HepG2 (cell line): Measurements from ENCODE around the gene NR2F1-AS1. TPM values are rescaled to one million over a fixed set of nuclear protein-coding genes. Genes with fewer than 3 reads are reported as not detected.

Experiments used
- ATAC-seq: fragments of 200-7000 bp; cut with Tn5 transposase; 3 replicates; pipeline ENCODE4 v1.9.1; 2020; ENCODE audit warnings: mild to moderate bottlenecking, moderate library complexity
- BruUV-seq: library from RNA; stranded (reverse); fragments of 400-500 nt; replicated peaks from 2 replicates; lab custom pipeline; 2021; lab: Mats Ljungman, UMichigan
- CTCF ChIA-PET: fragments of 300-600 bp; formaldehyde crosslinking; extraction: SDS; loops from one replicate; lab custom pipeline; 2021; ENCODE audit warnings: low total read pairs, inconsistent platforms, low intra/inter-chr PET ratio; lab: Yijun Ruan, JAX
- POLR2A ChIA-PET: fragments of 350-600 bp; sonication (Branson Sonifier 250); formaldehyde crosslinking; loops from one replicate; lab custom pipeline; 2020; ENCODE audit warnings: antibody characterized with exemption, inconsistent platforms; lab: Yijun Ruan, JAX
- DNase-seq: peaks from one replicate; pipeline ENCODE4 v3.0.0-alpha.2; 2015; ENCODE audit warnings: low spot score
- FAIRE-seq: peaks from 3 replicates; lab custom pipeline; 2011; peaks lifted over from hg19 to GRCh38; lab: Jason Lieb, UNC
- H2AFZ ChIP-seq: one replicate; pipeline ENCODE4 v1.6.1; 2011; ENCODE audit warnings: low read length, inconsistent platforms
- H3K27ac ChIP-seq: fragments of 300-600 bp; 3 replicates; pipeline ENCODE4 v1.8.0; 2011; ENCODE audit warnings: mixed run types, mild to moderate bottlenecking, mixed read lengths, low read length, inconsistent platforms; ENCODE audit not compliant: insufficient read depth; ENCODE audit errors: extremely low read length
- H3K27me3 ChIP-seq, 2 experiments: fragments of 200-600 bp in 1 of 2; 2 replicates in 1 of 2; 3 replicates in 1 of 2; pipeline versions ENCODE4 v1.6.0 to v1.8.0; 2011; ENCODE audit warnings: low read length in 2 of 2, mild to moderate bottlenecking in 2 of 2, moderate library complexity in 2 of 2, inconsistent platforms in 1 of 2; ENCODE audit not compliant: insufficient read depth in 2 of 2, control insufficient read depth in 1 of 2
- H3K36me3 ChIP-seq, 2 experiments: fragments of 200-600 bp in 1 of 2; replicated peaks in 1 of 2; 2 replicates in 1 of 2; 3 replicates in 1 of 2; pipeline versions ENCODE4 v1.5.1 to v1.8.0; 2011; ENCODE audit warnings: low read length in 2 of 2, inconsistent platforms in 1 of 2; ENCODE audit not compliant: insufficient read depth in 2 of 2, control insufficient read depth in 1 of 2
- H3K4me1 ChIP-seq: 2 replicates; pipeline ENCODE4 v1.5.1; 2012; ENCODE audit warnings: low read length, inconsistent platforms; ENCODE audit not compliant: insufficient read depth
- H3K4me2 ChIP-seq: 2 replicates; pipeline ENCODE4 v1.6.0; 2011; ENCODE audit warnings: low read depth, low read length, inconsistent platforms
- H3K4me3 ChIP-seq, 3 experiments: fragments of 200-600 bp in 1 of 3; sonication (generic), shearing (Covaris generic) in 1 of 3; replicated peaks in 1 of 3; 2 replicates each; pipeline ENCODE4 v1.5.1; 2011 to 2016; ENCODE audit warnings: low read length in 3 of 3, inconsistent platforms in 2 of 3, low read depth in 2 of 3, mild to moderate bottlenecking in 2 of 3, control low read depth in 1 of 3, mixed read lengths in 1 of 3; ENCODE audit not compliant: insufficient read depth in 1 of 3
- H3K79me2 ChIP-seq: one replicate; pipeline ENCODE4 v1.6.1; 2011; ENCODE audit warnings: low read length, inconsistent platforms; ENCODE audit not compliant: insufficient read depth
- H3K9ac ChIP-seq: 2 replicates; pipeline ENCODE4 v1.6.0; 2011; ENCODE audit warnings: mild to moderate bottlenecking, low read depth, low read length, inconsistent platforms; ENCODE audit not compliant: insufficient read depth
- H3K9me3 ChIP-seq: 2 replicates; pipeline ENCODE4 v1.5.1; 2012; ENCODE audit warnings: mild to moderate bottlenecking, low read length
- H4K20me1 ChIP-seq: 2 replicates; pipeline ENCODE4 v1.6.0; 2011; ENCODE audit warnings: inconsistent platforms, mild to moderate bottlenecking, low read length, moderate library complexity; ENCODE audit not compliant: insufficient read depth
- ASH2L ChIP-seq: fragments of 300-600, 200-600 bp; sonication (generic); IDR thresholded peaks from 2 replicates; pipeline ENCODE4 v1.7.0; 2017; ENCODE audit warnings: low read depth, mild to moderate bottlenecking, moderate library complexity, mixed read lengths, low read length; ENCODE audit not compliant: insufficient read length
- ELF1 ChIP-seq: sonication (generic); formaldehyde crosslinking; IDR thresholded peaks from 2 replicates; pipeline ENCODE4 v1.4.0; 2020; ENCODE audit warnings: missing genetic modification reagents
- IKZF1 ChIP-seq: fragments of 450-650 bp; IDR thresholded peaks from 2 replicates; pipeline ENCODE4 v1.7.1; 2016
- POGZ ChIP-seq: sonication (generic); formaldehyde crosslinking; IDR thresholded peaks from 2 replicates; pipeline ENCODE4 v1.4.0; 2020; ENCODE audit warnings: mild to moderate bottlenecking, missing genetic modification reagents
- XBP1 ChIP-seq: sonication (generic); formaldehyde crosslinking; IDR thresholded peaks from 2 replicates; pipeline ENCODE4 v1.5.0; 2020; ENCODE audit warnings: missing genetic modification reagents
- YEATS2 ChIP-seq: sonication (generic); formaldehyde crosslinking; IDR thresholded peaks from 2 replicates; pipeline ENCODE4 v1.4.0; 2020; ENCODE audit warnings: missing genetic modification reagents, borderline replicate concordance
- ZNF232 ChIP-seq: sonication (generic); formaldehyde crosslinking; IDR thresholded peaks from 2 replicates; pipeline ENCODE4 v1.4.0; 2020; ENCODE audit warnings: missing genetic modification reagents, borderline replicate concordance
- ZNF484 ChIP-seq: sonication (generic); formaldehyde crosslinking; IDR thresholded peaks from 2 replicates; pipeline ENCODE4 v1.5.1; 2020; ENCODE audit warnings: mild to moderate bottlenecking, low read depth, missing genetic modification reagents, borderline replicate concordance
- WGBS: methylation state at CpG from one replicate; pipeline ENCODE4 v1.1.6; 2017; ENCODE audit warnings: low lambda C conversion rate; 5-methylcytosine and 5-hydroxymethylcytosine counted together
- in situ Hi-C: cut with HindIII; loops from 2 replicates; pipeline ENCODE4 v1.10.0; 2017; ENCODE audit warnings: low pct_unique_long_range_greater_than_20kb; ENCODE audit not compliant: extremely low pct_ligation_motif_present
- intact Hi-C: fragments of 100-400 bp; cut with micrococcal nuclease; formaldehyde crosslinking; loops from one replicate; pipeline ENCODE4 v1.10.0; 2022; ENCODE audit not compliant: unreplicated experiment
- polyA plus RNA-seq, 8 experiments: library from polyadenylated mRNA; depleted of rRNA in 3 of 8; stranded (reverse) in 7 of 8; unstranded in 1 of 8; fragments of >200 nt; fragmentation: Illumina TruSeq in 4 of 8; extraction: Trizol in 4 of 8; gene quantifications; 2 replicates each; pipeline versions ENCODE4 v1.2.1 to v1.2.3, GENCODE V29; 2011 to 2016; ENCODE audit warnings: low read depth in 4 of 8, missing spikeins in 1 of 8, mixed read lengths in 1 of 8; ENCODE audit not compliant: insufficient read depth in 1 of 8
- total RNA-seq, 5 experiments: library from RNA; depleted of rRNA; stranded (reverse); fragments of >200 nt; fragmentation: Illumina TruSeq; extraction: Trizol; gene quantifications; 2 replicates each; pipeline ENCODE4 v1.2.3, GENCODE V29; 2016; ENCODE audit warnings: low read depth in 1 of 5
- TF ChIP-seq, protein P1 (sequence below): IDR thresholded peaks from 2 replicates; pipeline ENCODE4 v1.6.1; 2016; ENCODE audit warnings: low read depth
- TF ChIP-seq, protein P2 (sequence below): sonication (generic); formaldehyde crosslinking; conservative IDR thresholded peaks from 2 replicates; pipeline ENCODE4 v1.4.0; 2020; ENCODE audit warnings: missing genetic modification reagents
- TF ChIP-seq, protein P3 (sequence below): sonication (generic); formaldehyde crosslinking; IDR thresholded peaks from 2 replicates; pipeline ENCODE4 v1.4.0; 2020; ENCODE audit warnings: missing genetic modification reagents, borderline replicate concordance
- TF ChIP-seq, protein P4 (sequence below): sonication (generic); formaldehyde crosslinking; IDR thresholded peaks from 2 replicates; pipeline ENCODE4 v1.4.0; 2020; ENCODE audit warnings: missing genetic modification reagents, borderline replicate concordance

Gene NR2F1-AS1
- total and polyA plus RNA-seq, 2 of the 13 experiments (the other 11 are each of a cell fraction or from before 2014, with no cell fraction given) = 2.8 TPM

DNA sequence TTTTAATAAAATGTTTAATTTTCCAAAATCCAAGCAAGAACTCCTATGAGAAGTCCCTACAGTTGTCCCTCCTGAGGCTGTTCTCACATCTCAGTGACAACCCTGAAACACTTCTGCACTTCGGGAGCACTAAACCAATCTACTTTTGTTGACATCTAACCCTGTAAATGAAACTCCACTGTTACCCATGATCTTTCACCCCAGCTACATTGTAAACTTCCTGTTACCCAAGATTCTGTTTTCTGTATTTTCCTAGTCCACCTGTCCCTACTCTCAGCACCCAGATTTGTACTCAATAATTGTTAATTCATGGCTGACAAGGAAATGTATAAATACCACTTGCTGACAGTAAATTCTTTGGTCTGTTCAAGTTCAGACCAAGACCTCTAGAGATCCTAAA, 153.7 kb downstream of the NR2F1-AS1 start (continued):
- 0 out of 2 replicates have a peak, but pooled peaks have one; percentile 30 for TF ChIP-seq POGZ
- TF ChIP-seq ZNF484 = no peak
- TF ChIP-seq, protein P1, sequence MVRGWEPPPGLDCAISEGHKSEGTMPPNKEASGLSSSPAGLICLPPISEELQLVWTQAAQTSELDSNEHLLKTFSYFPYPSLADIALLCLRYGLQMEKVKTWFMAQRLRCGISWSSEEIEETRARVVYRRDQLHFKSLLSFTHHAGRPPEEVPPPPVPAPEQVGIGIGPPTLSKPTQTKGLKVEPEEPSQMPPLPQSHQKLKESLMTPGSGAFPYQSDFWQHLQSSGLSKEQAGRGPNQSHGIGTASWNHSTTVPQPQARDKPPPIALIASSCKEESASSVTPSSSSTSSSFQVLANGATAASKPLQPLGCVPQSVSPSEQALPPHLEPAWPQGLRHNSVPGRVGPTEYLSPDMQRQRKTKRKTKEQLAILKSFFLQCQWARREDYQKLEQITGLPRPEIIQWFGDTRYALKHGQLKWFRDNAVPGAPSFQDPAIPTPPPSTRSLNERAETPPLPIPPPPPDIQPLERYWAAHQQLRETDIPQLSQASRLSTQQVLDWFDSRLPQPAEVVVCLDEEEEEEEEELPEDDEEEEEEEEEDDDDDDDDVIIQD (CRISPR knock-in tag) = peak; percentile 81; the same call in 1 of the 2 replicates

DNA sequence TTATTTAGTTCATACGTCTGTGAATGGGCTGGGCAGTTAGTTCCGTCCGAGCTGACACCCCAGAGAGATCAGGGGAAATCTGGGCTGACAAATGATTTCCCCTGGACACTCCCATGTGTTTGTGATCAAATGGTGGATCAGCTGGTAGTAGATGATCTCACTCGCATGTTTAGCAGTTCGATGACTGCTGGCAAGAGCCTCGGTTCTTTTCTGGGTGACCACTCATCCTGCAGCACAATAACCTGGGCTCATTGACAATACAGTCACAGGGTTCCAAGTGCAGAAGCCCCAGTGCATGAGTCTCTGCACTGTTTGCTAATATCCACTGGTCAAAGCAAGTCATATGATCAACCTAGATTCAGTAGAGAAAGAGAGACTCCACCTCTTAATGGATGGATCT, 155.9 kb downstream of the NR2F1-AS1 start:
- in situ Hi-C loops = no loop called here
- no peak for FAIRE-seq
- TF ChIP-seq IKZF1 = no peak
- no peak for TF ChIP-seq XBP1 (CRISPR knock-in tag)
- TF ChIP-seq, protein P2, sequence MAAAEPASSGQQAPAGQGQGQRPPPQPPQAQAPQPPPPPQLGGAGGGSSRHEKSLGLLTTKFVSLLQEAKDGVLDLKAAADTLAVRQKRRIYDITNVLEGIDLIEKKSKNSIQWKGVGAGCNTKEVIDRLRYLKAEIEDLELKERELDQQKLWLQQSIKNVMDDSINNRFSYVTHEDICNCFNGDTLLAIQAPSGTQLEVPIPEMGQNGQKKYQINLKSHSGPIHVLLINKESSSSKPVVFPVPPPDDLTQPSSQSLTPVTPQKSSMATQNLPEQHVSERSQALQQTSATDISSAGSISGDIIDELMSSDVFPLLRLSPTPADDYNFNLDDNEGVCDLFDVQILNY = no peak
- TF ChIP-seq ELF1 (CRISPR knock-in tag) = no peak
- no peak for TF ChIP-seq ASH2L
- TF ChIP-seq, protein P3, sequence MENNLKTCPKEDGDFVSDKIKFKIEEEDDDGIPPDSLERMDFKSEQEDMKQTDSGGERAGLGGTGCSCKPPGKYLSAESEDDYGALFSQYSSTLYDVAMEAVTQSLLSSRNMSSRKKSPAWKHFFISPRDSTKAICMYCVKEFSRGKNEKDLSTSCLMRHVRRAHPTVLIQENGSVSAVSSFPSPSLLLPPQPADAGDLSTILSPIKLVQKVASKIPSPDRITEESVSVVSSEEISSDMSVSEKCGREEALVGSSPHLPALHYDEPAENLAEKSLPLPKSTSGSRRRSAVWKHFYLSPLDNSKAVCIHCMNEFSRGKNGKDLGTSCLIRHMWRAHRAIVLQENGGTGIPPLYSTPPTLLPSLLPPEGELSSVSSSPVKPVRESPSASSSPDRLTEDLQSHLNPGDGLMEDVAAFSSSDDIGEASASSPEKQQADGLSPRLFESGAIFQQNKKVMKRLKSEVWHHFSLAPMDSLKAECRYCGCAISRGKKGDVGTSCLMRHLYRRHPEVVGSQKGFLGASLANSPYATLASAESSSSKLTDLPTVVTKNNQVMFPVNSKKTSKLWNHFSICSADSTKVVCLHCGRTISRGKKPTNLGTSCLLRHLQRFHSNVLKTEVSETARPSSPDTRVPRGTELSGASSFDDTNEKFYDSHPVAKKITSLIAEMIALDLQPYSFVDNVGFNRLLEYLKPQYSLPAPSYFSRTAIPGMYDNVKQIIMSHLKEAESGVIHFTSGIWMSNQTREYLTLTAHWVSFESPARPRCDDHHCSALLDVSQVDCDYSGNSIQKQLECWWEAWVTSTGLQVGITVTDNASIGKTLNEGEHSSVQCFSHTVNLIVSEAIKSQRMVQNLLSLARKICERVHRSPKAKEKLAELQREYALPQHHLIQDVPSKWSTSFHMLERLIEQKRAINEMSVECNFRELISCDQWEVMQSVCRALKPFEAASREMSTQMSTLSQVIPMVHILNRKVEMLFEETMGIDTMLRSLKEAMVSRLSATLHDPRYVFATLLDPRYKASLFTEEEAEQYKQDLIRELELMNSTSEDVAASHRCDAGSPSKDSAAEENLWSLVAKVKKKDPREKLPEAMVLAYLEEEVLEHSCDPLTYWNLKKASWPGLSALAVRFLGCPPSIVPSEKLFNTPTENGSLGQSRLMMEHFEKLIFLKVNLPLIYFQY (CRISPR knock-in tag) = no peak
- TF ChIP-seq, protein P4, sequence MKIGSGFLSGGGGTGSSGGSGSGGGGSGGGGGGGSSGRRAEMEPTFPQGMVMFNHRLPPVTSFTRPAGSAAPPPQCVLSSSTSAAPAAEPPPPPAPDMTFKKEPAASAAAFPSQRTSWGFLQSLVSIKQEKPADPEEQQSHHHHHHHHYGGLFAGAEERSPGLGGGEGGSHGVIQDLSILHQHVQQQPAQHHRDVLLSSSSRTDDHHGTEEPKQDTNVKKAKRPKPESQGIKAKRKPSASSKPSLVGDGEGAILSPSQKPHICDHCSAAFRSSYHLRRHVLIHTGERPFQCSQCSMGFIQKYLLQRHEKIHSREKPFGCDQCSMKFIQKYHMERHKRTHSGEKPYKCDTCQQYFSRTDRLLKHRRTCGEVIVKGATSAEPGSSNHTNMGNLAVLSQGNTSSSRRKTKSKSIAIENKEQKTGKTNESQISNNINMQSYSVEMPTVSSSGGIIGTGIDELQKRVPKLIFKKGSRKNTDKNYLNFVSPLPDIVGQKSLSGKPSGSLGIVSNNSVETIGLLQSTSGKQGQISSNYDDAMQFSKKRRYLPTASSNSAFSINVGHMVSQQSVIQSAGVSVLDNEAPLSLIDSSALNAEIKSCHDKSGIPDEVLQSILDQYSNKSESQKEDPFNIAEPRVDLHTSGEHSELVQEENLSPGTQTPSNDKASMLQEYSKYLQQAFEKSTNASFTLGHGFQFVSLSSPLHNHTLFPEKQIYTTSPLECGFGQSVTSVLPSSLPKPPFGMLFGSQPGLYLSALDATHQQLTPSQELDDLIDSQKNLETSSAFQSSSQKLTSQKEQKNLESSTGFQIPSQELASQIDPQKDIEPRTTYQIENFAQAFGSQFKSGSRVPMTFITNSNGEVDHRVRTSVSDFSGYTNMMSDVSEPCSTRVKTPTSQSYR = no peak
- no peak for TF ChIP-seq YEATS2
- TF ChIP-seq ZNF232 (CRISPR knock-in tag) = no peak

More for the DNA sequence above, 155.9 kb downstream of the NR2F1-AS1 start:
- Histone ChIP-seq H3K9me3 (no peaks in the 10 kb centered on the region), H3K9ac (no peak overlapping the region), H3K4me1 (peaks cover 8% of the 10 kb centered on the region), H2AFZ (no peak overlapping the region), H3K27ac (no peak overlapping the region), H3K4me3 (no peak overlapping the region), H4K20me1 (no peaks in the 10 kb centered on the region), H3K36me3 (no peaks in the 10 kb centered on the region), H3K27me3 (no peaks in the 10 kb centered on the region), H3K79me2 (no peaks in the 10 kb centered on the region), H3K4me2 (no peak overlapping the region)
- ATAC-seq = no peak
- intact Hi-C loops = no loop called here
- 37% methylated on average over 6 of the region's 6 CpGs for WGBS
- CTCF ChIA-PET = no interaction called here
- POLR2A ChIA-PET = no interaction called here
- BruUV-seq = no TSS peak
- no peak for DNase-seq
